Heart left ventricle (tissue), 16 donors: ENCODE measurements around the gene FPR2. TPM values are rescaled to one million over a fixed set of nuclear protein-coding genes. Genes with fewer than 3 reads are reported as not detected.

Source experiments
- ATAC-seq, 4 donors: fragments of 200-7000 bp; cut with Tn5 transposase; one replicate each; pipeline ENCODE4 v1.9.1; 2020 to 2022; ENCODE audit warnings: moderate library complexity in 4 of 4, mild to moderate bottlenecking in 3 of 4, moderate number of reproducible peaks in 1 of 4
- DNase-seq, 5 donors: peaks; one replicate each; pipeline ENCODE4 v3.0.0-alpha.2; 2020
- H3K27ac ChIP-seq, 12 donors: fragments of 200-600 bp; sonication (generic) in 4 of 12; one replicate each; pipeline versions ENCODE4 v1.5.0 to v1.8.0; 2016 to 2022; ENCODE audit warnings: mild to moderate bottlenecking in 2 of 12
- H3K27me3 ChIP-seq, 9 donors: fragments of 200-600 bp; sonication (generic) in 2 of 9; one replicate each; pipeline versions ENCODE4 v1.5.1 to v1.8.0; 2016 to 2022; ENCODE audit warnings: mild to moderate bottlenecking in 3 of 9
- H3K36me3 ChIP-seq, 9 donors: fragments of 200-600 bp; sonication (generic) in 2 of 9; one replicate each; pipeline versions ENCODE4 v1.5.0 to v1.8.0; 2018 to 2022; ENCODE audit warnings: mild to moderate bottlenecking in 2 of 9
- H3K4me1 ChIP-seq, 12 donors: fragments of 200-600 bp; sonication (generic) in 4 of 12; one replicate each; pipeline versions ENCODE4 v1.5.0 to v1.8.0; 2016 to 2022; ENCODE audit warnings: mild to moderate bottlenecking in 3 of 12
- H3K4me3 ChIP-seq, 12 donors: fragments of 200-600 bp; sonication (generic) in 4 of 12; one replicate each; pipeline versions ENCODE4 v1.5.0 to v1.8.0; 2017 to 2022; ENCODE audit warnings: mild to moderate bottlenecking in 9 of 12, moderate library complexity in 4 of 12
- H3K9me3 ChIP-seq, 12 donors: fragments of 200-600 bp; sonication (generic) in 4 of 12; one replicate each; pipeline versions ENCODE4 v1.5.0 to v1.8.0; 2016 to 2022; ENCODE audit warnings: mild to moderate bottlenecking in 1 of 12
- POLR2A ChIP-seq, 2 donors: fragments of 450-650 bp; IDR thresholded peaks; one replicate each; pipeline ENCODE4 v1.6.1; 2017; ENCODE audit warnings: antibody characterized with exemption in 2 of 2, mild to moderate bottlenecking in 2 of 2, moderate library complexity in 2 of 2
- WGBS, 4 donors: extraction: QIAGEN DNeasy Blood & Tissue Kit in 2 of 4; methylation state at CpG; one replicate each; pipeline versions ENCODE4 v1.1.5 to v1.1.7; 2013 to 2018; 5-methylcytosine and 5-hydroxymethylcytosine counted together
- intact Hi-C, 10 donors: fragments of 100-400 bp; cut with DNase I; formaldehyde crosslinking; loops; one replicate each; pipeline versions ENCODE4 v1.11.1 to v1.14.2; 2022
- polyA plus RNA-seq, 2 donors: library from polyadenylated mRNA; stranded (reverse); fragments of 200-250 nt; gene quantifications; one replicate each; pipeline ENCODE4 v1.2.3, GENCODE V29; 2013
- total RNA-seq, 9 donors: library from RNA; depleted of rRNA in 2 of 9; stranded (reverse); fragments of >200 nt in 2 of 9; fragmentation: NEBNext Ultra II Directional in 3 of 9; extraction: Animal tissue kit (Norgen Biotek cat#: 25700) in 3 of 9; gene quantifications; one replicate each; pipeline versions ENCODE4 v1.1.0 to v1.2.4, GENCODE V29; 2016 to 2023
- TF ChIP-seq, protein P1 (sequence below), 12 donors: fragments of 200-600 bp; sonication (generic) in 4 of 12; IDR thresholded peaks; one replicate each; pipeline versions ENCODE4 v1.5.0 to v1.8.0; 2018 to 2022; ENCODE audit warnings: antibody characterized with exemption in 12 of 12, mild to moderate bottlenecking in 5 of 12
- donor health status: ischemic (EF 13 %, LVEDD 7.1; RV severe dilation, severe dysfunction).
- donor health status: healthy with polysubstance abuse.
- donor health status: DM: no; HTN: yes; CAD: no.
- donor health status: DM: no; HTN: no; CAD: no.
- donor health status: ischemic (EF 25% LVEDD 6.9; RV normal size, moderate dysfunction).
- donor health status: ischemic (EF 25% LVEDD 5.7; RV mildly dilated, moderate dysfunction).
- donor health status: healthy.
- donor health status: DM: yes; HTN: yes; CAD: no.
- donor health status: ischemic (EF 35%, LVEDD 5.7; RV mildly dilated, moderate dysfunction).
- donor health status: nonischemic (EF 11% LVEDD 7.7; RV severe dilation, severe dysfunction).
- donor health status: DM: yes; HTN: yes; CAD: no.
- donor health status: PGD.
- donor health status: ischemic (EF 29% LVEDD 5.4; RV normal size, mild dysfunction).
- donor health status: nonischemic (EF 23%, LVEDD 6.1; RV moderate dilation, normal function).

Gene FPR2
- total and polyA plus RNA-seq, 11 donors = 0.11 to 11.1 (median 0.80) TPM; not detected in 1

DNA sequence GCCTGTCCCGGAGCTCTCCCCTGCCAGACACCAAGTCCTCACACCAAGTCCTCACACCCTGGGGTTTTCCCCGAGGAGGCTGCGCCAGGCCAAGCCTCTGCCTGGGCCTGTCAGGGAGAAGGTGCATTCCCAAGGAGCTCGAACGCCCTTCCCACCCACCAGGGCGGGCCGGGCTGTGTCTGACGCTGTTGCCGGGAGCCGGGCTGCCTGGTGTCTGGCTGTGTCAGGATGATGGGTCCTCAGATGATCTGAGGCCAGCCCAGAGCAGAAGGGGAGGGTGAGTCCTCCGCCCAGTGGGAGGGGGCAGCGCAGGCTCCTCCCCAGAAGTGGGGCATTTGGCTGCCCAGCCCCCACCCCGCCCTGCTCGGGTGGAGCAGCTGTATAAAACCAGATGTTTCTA, 34.9 kb upstream of the FPR2 start:
- TF ChIP-seq POLR2A (IDR thresholded peaks at IDR 0.05) = peak in 1 of 2 donors; percentile 28
- TF ChIP-seq, protein P1, sequence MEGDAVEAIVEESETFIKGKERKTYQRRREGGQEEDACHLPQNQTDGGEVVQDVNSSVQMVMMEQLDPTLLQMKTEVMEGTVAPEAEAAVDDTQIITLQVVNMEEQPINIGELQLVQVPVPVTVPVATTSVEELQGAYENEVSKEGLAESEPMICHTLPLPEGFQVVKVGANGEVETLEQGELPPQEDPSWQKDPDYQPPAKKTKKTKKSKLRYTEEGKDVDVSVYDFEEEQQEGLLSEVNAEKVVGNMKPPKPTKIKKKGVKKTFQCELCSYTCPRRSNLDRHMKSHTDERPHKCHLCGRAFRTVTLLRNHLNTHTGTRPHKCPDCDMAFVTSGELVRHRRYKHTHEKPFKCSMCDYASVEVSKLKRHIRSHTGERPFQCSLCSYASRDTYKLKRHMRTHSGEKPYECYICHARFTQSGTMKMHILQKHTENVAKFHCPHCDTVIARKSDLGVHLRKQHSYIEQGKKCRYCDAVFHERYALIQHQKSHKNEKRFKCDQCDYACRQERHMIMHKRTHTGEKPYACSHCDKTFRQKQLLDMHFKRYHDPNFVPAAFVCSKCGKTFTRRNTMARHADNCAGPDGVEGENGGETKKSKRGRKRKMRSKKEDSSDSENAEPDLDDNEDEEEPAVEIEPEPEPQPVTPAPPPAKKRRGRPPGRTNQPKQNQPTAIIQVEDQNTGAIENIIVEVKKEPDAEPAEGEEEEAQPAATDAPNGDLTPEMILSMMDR (IDR thresholded peaks at IDR 0.05) = no peak
- H3K9me3 ChIP-seq = peaks cover 0 to 3% (median 0%) of the 10 kb centered on the region in 12 donors
- peak in 4 of 5 donors; percentile 32 to 74 (median 66) for DNase-seq
- peaks cover 0 to 10% (median 0%) of the 10 kb centered on the region in 12 donors for H3K4me1 ChIP-seq
- peak overlapping the region in 1 of 12 donors; percentile 38 for H3K27ac ChIP-seq
- ATAC-seq = peak; percentile 33 to 89 (median 84)
- intact Hi-C loops = no loop called here
- no peaks in the 10 kb centered on the region for H3K36me3 ChIP-seq
- H3K27me3 ChIP-seq = peaks cover 5 to 84% (median 42%) of the 10 kb centered on the region in 9 donors
- H3K4me3 ChIP-seq = no peak overlapping the region
- 22 to 40% (median 28%) methylated on average over 13 to 14 of the region's 14 CpGs for WGBS, 4 donors

DNA sequence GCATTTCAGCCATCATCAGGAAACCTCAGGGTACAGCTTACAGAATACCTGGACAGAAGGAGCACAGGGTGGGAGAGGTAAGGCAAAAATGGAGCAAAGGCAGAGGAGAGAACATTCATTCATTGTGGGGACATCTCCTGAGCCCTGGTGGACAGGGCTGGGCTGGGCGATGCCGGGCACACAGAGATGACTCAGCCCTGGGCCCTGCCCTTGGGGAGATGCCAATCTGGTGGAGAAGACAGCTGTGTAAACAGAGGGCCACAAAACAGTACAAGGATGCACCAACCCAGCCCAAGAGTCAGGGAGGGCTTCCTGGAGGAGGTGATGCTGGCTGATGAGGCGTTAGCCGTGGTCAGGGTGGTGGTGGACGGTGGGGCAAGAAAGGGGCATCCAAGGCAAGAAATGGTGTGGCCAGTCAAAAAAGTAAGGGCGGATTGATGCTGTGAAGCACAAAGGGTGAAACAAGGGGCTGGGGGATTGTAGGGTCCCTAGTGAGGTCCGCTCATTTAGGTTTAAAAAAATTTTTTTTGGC, 33.6 kb upstream of the FPR2 start:
- TF ChIP-seq, protein P1 (IDR thresholded peaks at IDR 0.05) = no peak
- TF ChIP-seq POLR2A (IDR thresholded peaks at IDR 0.05) = no peak
- 77 to 82% (median 80%) methylated on average over 7 of the region's 7 CpGs for WGBS, 4 donors
- H3K4me1 ChIP-seq = peaks cover 0 to 10% (median 0%) of the 10 kb centered on the region in 12 donors
- peaks cover 5 to 71% (median 36%) of the 10 kb centered on the region in 9 donors for H3K27me3 ChIP-seq
- H3K36me3 ChIP-seq = no peaks in the 10 kb centered on the region
- intact Hi-C loops = no loop called here
- no peak overlapping the region for H3K4me3 ChIP-seq
- H3K27ac ChIP-seq = no peak overlapping the region
- DNase-seq = no peak
- ATAC-seq = no peak
- H3K9me3 ChIP-seq = peaks cover 0 to 3% (median 0%) of the 10 kb centered on the region in 12 donors

DNA sequence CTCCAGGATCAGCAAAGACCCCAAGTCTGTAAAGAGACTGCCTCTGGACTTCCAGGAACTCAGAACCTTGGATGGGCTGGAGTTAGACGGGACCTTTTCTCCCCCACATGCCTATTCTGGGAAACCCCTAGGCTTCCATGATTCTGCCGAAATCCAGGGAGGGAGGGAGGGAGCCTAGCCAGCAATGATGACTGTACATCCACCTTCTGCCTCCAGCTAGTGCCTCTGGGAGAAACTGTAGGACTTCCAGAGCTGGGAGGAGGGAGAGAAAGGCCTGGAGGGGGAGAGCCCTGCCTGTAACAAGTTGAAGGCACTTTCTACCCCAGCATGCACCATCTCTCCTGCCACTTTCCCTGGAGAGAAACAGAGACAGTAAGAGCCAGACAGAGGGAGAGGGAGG, 31.2 kb upstream of the FPR2 start:
- Histone ChIP-seq H3K4me1 (peaks cover 0 to 4% (median 0%) of the 10 kb centered on the region in 12 donors), H3K36me3 (no peaks in the 10 kb centered on the region), H3K27me3 (peaks cover 5 to 60% (median 27%) of the 10 kb centered on the region in 9 donors), H3K27ac (no peak overlapping the region), H3K9me3 (peaks cover 0 to 3% (median 0%) of the 10 kb centered on the region in 12 donors), H3K4me3 (no peak overlapping the region)
- ATAC-seq (no peak), DNase-seq (no peak)
- 40 to 65% (median 55%) methylated on average over 2 of the region's 2 CpGs for WGBS, 4 donors
- TF ChIP-seq POLR2A (IDR thresholded peaks at IDR 0.05) = no peak
- TF ChIP-seq, protein P1 (IDR thresholded peaks at IDR 0.05) = no peak
- intact Hi-C loops = no loop called here

DNA sequence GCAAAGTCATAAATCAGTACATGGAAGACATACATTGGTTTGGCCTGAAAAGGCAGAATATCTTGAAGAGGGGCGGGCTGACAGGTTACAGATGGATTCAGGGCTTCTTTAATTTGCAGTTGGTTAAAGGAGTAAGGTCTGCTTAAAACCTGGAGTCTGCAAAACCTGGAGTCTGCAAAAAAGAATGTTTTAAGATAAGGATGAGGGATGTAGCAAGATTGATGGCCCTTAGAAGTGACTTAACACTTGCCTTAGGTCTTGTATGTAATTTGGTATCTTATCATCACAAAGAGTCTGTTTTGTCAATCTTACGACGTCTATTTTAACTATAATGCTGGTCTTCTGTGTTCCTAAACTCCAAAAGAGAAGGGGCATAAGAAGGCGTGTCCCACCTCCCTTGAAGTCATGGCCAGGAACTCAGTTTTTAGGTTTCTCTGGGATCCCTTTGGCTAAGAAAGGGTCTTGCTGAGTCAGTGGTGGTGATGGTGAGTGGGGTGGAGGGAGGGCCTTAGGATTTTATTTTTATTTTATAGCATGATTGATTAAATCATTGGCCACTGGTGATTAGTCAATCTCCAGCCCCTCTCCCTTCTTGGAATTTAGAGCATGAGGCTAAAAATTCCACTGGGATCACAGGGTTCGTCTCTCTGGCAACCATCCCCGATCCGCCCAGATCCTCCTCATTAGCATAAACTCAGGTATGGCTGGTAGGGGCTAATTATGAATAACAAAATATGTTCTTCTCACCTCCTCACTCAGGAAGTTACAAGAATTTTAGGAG, 27.0 kb upstream of the FPR2 start:
- intact Hi-C loops = no loop called here
- TF ChIP-seq POLR2A (IDR thresholded peaks at IDR 0.05) = no peak
- TF ChIP-seq, protein P1 (IDR thresholded peaks at IDR 0.05) = no peak
- no peak overlapping the region for H3K27ac ChIP-seq
- WGBS, 4 donors = 49 to 65% (median 59%) methylated on average over 7 of the region's 7 CpGs
- H3K9me3 ChIP-seq = peaks cover 0 to 3% (median 0%) of the 10 kb centered on the region in 12 donors
- H3K36me3 ChIP-seq = no peaks in the 10 kb centered on the region
- no peak for DNase-seq
- H3K4me1 ChIP-seq = peaks cover 0 to 8% (median 0%) of the 10 kb centered on the region in 12 donors
- no peak overlapping the region for H3K4me3 ChIP-seq
- H3K27me3 ChIP-seq = peaks cover 0 to 57% (median 8%) of the 10 kb centered on the region in 9 donors
- no peak for ATAC-seq
